Tibial nerve (tissue), 4 donors: ENCODE data around the gene NTNG1. TPM values are rescaled to one million over a fixed set of nuclear protein-coding genes. Genes with fewer than 3 reads are reported as not detected.
A peak's percentile ranks its signal among the peaks of the same experiment; 100 is the strongest.

ENCODE experiments used
- DNase-seq, 2 donors: peaks; one replicate each; pipeline ENCODE4 v3.0.0-alpha.2; 2019; ENCODE audit warnings: low spot score in 2 of 2
- H3K27ac ChIP-seq, 4 donors: fragments of 200-600 bp; sonication (generic) in 3 of 4; one replicate each; pipeline ENCODE4 v1.5.1; 2017 to 2019; ENCODE audit warnings: mild to moderate bottlenecking in 1 of 4
- H3K27me3 ChIP-seq, 2 donors: fragments of 200-600 bp; sonication (generic) in 1 of 2; one replicate each; pipeline versions ENCODE4 v1.5.1 to v1.6.0; 2017 to 2019
- H3K36me3 ChIP-seq, 3 donors: fragments of 200-600 bp; sonication (generic); one replicate each; pipeline ENCODE4 v1.5.1; 2018 to 2019
- H3K4me1 ChIP-seq, 4 donors: fragments of 200-600 bp; sonication (generic) in 3 of 4; one replicate each; pipeline ENCODE4 v1.5.1; 2017 to 2019
- H3K4me3 ChIP-seq, 4 donors: fragments of 200-600 bp; sonication (generic) in 3 of 4; one replicate each; pipeline ENCODE4 v1.5.1; 2017 to 2019; ENCODE audit warnings: mild to moderate bottlenecking in 1 of 4, moderate library complexity in 1 of 4
- H3K9me3 ChIP-seq, 4 donors: fragments of 200-600 bp; sonication (generic) in 3 of 4; one replicate each; pipeline ENCODE4 v1.5.1; 2017 to 2019
- EP300 ChIP-seq, 2 donors: sonication (generic); formaldehyde crosslinking; IDR thresholded peaks; one replicate each; pipeline ENCODE4 v1.6.1; 2017; ENCODE audit warnings: antibody characterized with exemption in 2 of 2, mild to moderate bottlenecking in 1 of 2
- POLR2A ChIP-seq, 2 donors: fragments of 450-650 bp; IDR thresholded peaks; one replicate each; pipeline ENCODE4 v1.6.1; 2017; ENCODE audit warnings: antibody characterized with exemption in 2 of 2, mild to moderate bottlenecking in 2 of 2, moderate library complexity in 2 of 2
- WGBS, 2 donors: methylation state at CpG; one replicate each; pipeline ENCODE4 v1.1.5; 2018; 5-methylcytosine and 5-hydroxymethylcytosine counted together
- total RNA-seq, 4 donors: library from RNA; depleted of rRNA; stranded (reverse); fragments of >200 nt; gene quantifications; one replicate each; pipeline ENCODE4 v1.1.0, GENCODE V29; 2016
- TF ChIP-seq, protein P1 (sequence below), 5 experiments: fragments of 200-600 bp in 3 of 5; fragments of 450-650 bp in 2 of 5; sonication (generic) in 3 of 5; IDR thresholded peaks; one replicate each; pipeline ENCODE4 v1.5.1; 2016 to 2019; ENCODE audit warnings: antibody characterized with exemption in 5 of 5, mild to moderate bottlenecking in 3 of 5, moderate library complexity in 2 of 5

Gene NTNG1
- total RNA-seq, 4 donors from 2014 or later: 1.4 to 6.6 (median 3.9) TPM

DNA sequence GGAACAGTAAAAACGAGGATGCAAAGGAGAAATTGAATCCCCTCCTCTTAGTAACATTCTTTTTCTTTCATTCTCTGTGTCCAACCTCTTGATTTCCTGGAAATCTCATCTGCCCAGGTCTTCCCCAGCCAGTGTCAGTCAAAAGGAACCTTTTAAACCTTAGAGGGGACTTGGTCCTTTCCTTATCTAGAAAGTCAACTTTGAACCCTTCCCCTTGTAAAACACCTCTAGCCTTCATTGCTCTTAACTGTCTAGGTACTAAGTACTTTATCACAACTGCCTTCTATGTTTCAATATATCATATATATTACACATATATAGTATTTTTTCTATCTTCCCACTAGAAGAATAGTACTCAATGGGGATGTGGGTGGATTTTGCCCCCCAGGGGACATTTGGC lies 282.1 kb downstream of the NTNG1 start:
- TF ChIP-seq POLR2A (IDR thresholded peaks at IDR 0.05): no peak
- TF ChIP-seq, protein P1, sequence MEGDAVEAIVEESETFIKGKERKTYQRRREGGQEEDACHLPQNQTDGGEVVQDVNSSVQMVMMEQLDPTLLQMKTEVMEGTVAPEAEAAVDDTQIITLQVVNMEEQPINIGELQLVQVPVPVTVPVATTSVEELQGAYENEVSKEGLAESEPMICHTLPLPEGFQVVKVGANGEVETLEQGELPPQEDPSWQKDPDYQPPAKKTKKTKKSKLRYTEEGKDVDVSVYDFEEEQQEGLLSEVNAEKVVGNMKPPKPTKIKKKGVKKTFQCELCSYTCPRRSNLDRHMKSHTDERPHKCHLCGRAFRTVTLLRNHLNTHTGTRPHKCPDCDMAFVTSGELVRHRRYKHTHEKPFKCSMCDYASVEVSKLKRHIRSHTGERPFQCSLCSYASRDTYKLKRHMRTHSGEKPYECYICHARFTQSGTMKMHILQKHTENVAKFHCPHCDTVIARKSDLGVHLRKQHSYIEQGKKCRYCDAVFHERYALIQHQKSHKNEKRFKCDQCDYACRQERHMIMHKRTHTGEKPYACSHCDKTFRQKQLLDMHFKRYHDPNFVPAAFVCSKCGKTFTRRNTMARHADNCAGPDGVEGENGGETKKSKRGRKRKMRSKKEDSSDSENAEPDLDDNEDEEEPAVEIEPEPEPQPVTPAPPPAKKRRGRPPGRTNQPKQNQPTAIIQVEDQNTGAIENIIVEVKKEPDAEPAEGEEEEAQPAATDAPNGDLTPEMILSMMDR (IDR thresholded peaks at IDR 0.05): no peak
- no peak for TF ChIP-seq EP300 (IDR thresholded peaks at IDR 0.05)
- peaks cover 0 to 6% (median 0%) of the 10 kb centered on the region in 4 donors for H3K9me3 ChIP-seq
- no peaks in the 10 kb centered on the region for H3K36me3 ChIP-seq
- H3K4me1 ChIP-seq: no peaks in the 10 kb centered on the region
- DNase-seq: no peak
- WGBS, 2 donors: 79 to 80% methylated on average over 1 of the region's 1 CpG
- no peak overlapping the region for H3K27ac ChIP-seq
- no peaks in the 10 kb centered on the region for H3K27me3 ChIP-seq
- no peak overlapping the region for H3K4me3 ChIP-seq

DNA sequence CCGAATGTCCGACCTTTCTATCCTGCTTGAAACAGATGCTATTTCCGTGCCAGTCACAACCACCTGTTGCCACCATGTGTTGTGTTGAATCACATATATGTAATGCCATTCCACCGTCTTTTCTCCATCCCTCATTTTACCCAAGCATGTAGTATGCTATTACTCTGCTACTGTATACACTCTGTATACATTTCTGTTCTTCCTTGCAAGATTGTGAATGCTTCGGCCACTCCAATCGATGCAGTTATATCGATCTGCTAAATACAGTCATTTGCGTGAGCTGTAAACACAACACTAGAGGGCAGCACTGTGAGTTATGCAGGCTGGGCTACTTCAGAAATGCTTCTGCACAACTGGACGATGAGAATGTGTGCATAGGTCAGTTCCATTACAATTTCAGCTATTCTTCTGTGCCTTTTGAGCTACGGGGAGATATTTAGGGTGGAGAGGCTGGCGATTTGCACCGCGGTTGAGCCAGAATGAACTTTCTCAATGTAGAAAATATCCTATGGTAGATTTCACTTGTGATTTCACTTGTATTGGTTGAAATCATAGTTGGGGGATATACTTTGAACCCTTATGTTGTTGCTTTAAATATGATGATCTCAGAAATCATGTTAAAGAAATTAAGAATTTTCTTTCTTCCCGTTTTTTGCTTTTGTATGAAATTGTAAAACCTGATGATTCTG lies 289.8 kb downstream of the NTNG1 start:
- WGBS, 2 donors: 57 to 60% methylated on average over 14 of the region's 14 CpGs
- no peaks in the 10 kb centered on the region for H3K36me3 ChIP-seq
- peak in 1 of 2 donors; percentile 31 for DNase-seq

DNA sequence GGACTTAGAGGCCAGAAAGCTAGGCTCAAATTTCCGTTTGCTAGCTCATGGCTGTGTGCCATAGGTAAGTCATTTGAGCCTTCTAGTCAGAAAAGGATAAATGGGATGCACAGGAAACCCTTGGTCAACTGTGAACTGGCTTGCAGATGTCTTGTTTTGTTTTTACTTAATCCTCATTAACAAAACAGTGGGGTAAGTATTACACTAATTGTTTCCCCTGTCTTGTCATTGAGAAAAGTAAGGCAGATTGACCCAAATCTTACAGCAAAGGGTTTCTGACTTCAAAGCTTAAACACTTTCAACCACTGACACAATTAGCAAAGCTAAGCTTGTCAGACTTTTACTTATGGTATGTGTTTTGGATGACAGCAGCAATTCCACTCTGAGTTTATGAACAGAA lies 291.3 kb downstream of the NTNG1 start:
- Histone ChIP-seq H3K36me3 (no peaks in the 10 kb centered on the region), H3K9me3 (no peaks in the 10 kb centered on the region), H3K4me1 (no peaks in the 10 kb centered on the region), H3K27me3 (no peaks in the 10 kb centered on the region), H3K27ac (no peak overlapping the region), H3K4me3 (no peak overlapping the region)
- 38 to 52% methylated on average over 1 of the region's 1 CpG for WGBS, 2 donors
- no peak for DNase-seq
- no peak for TF ChIP-seq EP300 (IDR thresholded peaks at IDR 0.05)
- TF ChIP-seq, protein P1 (IDR thresholded peaks at IDR 0.05): no peak
- TF ChIP-seq POLR2A (IDR thresholded peaks at IDR 0.05): no peak

More for the DNA sequence above, 289.8 kb downstream of the NTNG1 start:
- TF ChIP-seq EP300 (IDR thresholded peaks at IDR 0.05): no peak
- TF ChIP-seq, protein P1 (IDR thresholded peaks at IDR 0.05): peak; percentile 30 to 46 (median 44)
- H3K27ac ChIP-seq: no peak overlapping the region
- H3K27me3 ChIP-seq: no peaks in the 10 kb centered on the region
- H3K4me3 ChIP-seq: no peak overlapping the region
- peaks cover 0 to 6% (median 0%) of the 10 kb centered on the region in 4 donors for H3K9me3 ChIP-seq
- H3K4me1 ChIP-seq: no peaks in the 10 kb centered on the region

DNA sequence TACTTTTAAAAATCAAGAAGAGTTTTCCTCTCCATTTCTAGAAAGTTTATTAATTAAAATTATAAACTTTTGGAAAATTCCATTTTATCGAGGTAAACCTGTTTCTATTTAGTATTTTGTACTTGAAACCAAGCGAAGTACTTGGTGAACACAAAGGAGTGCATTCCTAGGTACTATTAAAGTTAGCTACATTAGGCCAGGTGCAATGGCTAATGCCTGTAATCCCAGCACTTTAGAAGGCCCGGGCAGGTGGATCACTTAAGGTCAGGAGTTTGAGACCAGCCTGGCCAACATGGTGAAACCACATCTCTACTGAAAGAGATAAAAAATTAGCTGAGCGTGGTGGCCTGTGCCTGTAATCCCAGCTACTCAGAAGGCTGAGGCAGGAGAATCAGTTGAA lies 292.2 kb downstream of the NTNG1 start:
- Histone ChIP-seq H3K36me3 (no peaks in the 10 kb centered on the region), H3K27ac (no peak overlapping the region), H3K9me3 (no peaks in the 10 kb centered on the region), H3K27me3 (no peaks in the 10 kb centered on the region), H3K4me1 (no peaks in the 10 kb centered on the region), H3K4me3 (no peak overlapping the region)
- WGBS, 2 donors: 89 to 92% methylated on average over 4 of the region's 4 CpGs
- no peak for DNase-seq
- TF ChIP-seq EP300 (IDR thresholded peaks at IDR 0.05) (no peak), POLR2A (IDR thresholded peaks at IDR 0.05) (no peak)
- TF ChIP-seq, protein P1 (IDR thresholded peaks at IDR 0.05): no peak

DNA sequence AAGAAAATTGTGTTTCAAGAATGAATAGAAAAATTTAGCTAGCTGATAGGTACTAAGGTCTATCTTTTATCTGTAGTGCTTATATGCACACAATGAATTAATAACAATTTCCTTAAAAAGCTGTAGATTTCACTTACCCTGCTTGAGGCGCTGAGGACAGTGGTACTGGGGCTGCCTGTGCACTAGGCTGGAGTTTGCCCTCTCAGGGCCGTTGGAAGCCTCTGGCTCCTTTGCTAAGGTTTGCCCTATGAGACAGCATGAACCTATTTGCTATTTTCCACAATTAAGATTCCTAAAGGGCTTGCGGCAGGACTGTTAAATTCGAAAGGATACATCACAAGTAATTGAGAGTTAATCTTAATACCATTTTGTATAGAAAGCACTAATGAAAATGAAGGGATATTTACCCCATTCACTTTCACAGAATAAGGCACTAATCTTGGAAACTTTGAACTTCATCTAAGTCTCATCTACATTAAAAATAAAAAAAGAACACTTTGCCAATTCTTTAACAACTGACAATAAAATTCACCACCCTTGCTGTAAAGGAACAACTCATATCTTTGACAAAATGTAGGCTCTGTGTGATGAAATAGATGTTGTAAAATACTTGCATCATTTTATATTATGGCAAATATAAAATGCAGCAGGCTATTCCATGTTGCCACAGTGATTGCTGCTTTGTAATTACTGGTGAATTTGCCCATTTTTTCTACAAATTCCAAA lies 293.0 kb downstream of the NTNG1 start:
- DNase-seq: no peak

More for the DNA sequence above, 293.0 kb downstream of the NTNG1 start:
- Histone ChIP-seq H3K9me3 (no peaks in the 10 kb centered on the region), H3K36me3 (no peaks in the 10 kb centered on the region), H3K27ac (no peak overlapping the region), H3K4me1 (no peaks in the 10 kb centered on the region), H3K27me3 (no peaks in the 10 kb centered on the region), H3K4me3 (no peak overlapping the region)
- TF ChIP-seq, protein P1 (IDR thresholded peaks at IDR 0.05): no peak
- no peak for TF ChIP-seq EP300 (IDR thresholded peaks at IDR 0.05)
- no peak for TF ChIP-seq POLR2A (IDR thresholded peaks at IDR 0.05)
- 61% methylated on average over 4 of the region's 4 CpGs for WGBS, 2 donors
